HepG2 (cell line): Measurements from ENCODE around the gene CHST11. TPM values are rescaled to one million over a fixed set of nuclear protein-coding genes. Genes with fewer than 3 reads are reported as not detected.

Experiments used
- ATAC-seq: fragments of 200-7000 bp; cut with Tn5 transposase; 3 replicates; pipeline ENCODE4 v1.9.1; 2020; ENCODE audit warnings: mild to moderate bottlenecking, moderate library complexity
- BruUV-seq: library from RNA; stranded (reverse); fragments of 400-500 nt; replicated peaks from 2 replicates; lab custom pipeline; 2021; lab: Mats Ljungman, UMichigan
- CTCF ChIA-PET: fragments of 300-600 bp; formaldehyde crosslinking; extraction: SDS; loops from one replicate; lab custom pipeline; 2021; ENCODE audit warnings: low total read pairs, inconsistent platforms, low intra/inter-chr PET ratio; lab: Yijun Ruan, JAX
- POLR2A ChIA-PET: fragments of 350-600 bp; sonication (Branson Sonifier 250); formaldehyde crosslinking; loops from one replicate; lab custom pipeline; 2020; ENCODE audit warnings: antibody characterized with exemption, inconsistent platforms; lab: Yijun Ruan, JAX
- DNase-seq: peaks from one replicate; pipeline ENCODE4 v3.0.0-alpha.2; 2015; ENCODE audit warnings: low spot score
- FAIRE-seq: peaks from 3 replicates; lab custom pipeline; 2011; peaks lifted over from hg19 to GRCh38; lab: Jason Lieb, UNC
- H2AFZ ChIP-seq: one replicate; pipeline ENCODE4 v1.6.1; 2011; ENCODE audit warnings: low read length, inconsistent platforms
- H3K27ac ChIP-seq: fragments of 300-600 bp; 3 replicates; pipeline ENCODE4 v1.8.0; 2011; ENCODE audit warnings: mixed run types, mild to moderate bottlenecking, mixed read lengths, low read length, inconsistent platforms; ENCODE audit not compliant: insufficient read depth; ENCODE audit errors: extremely low read length
- H3K27me3 ChIP-seq, 2 experiments: fragments of 200-600 bp in 1 of 2; 2 replicates in 1 of 2; 3 replicates in 1 of 2; pipeline versions ENCODE4 v1.6.0 to v1.8.0; 2011; ENCODE audit warnings: low read length in 2 of 2, mild to moderate bottlenecking in 2 of 2, moderate library complexity in 2 of 2, inconsistent platforms in 1 of 2; ENCODE audit not compliant: insufficient read depth in 2 of 2, control insufficient read depth in 1 of 2
- H3K36me3 ChIP-seq, 2 experiments: fragments of 200-600 bp in 1 of 2; replicated peaks in 1 of 2; 2 replicates in 1 of 2; 3 replicates in 1 of 2; pipeline versions ENCODE4 v1.5.1 to v1.8.0; 2011; ENCODE audit warnings: low read length in 2 of 2, inconsistent platforms in 1 of 2; ENCODE audit not compliant: insufficient read depth in 2 of 2, control insufficient read depth in 1 of 2
- H3K4me1 ChIP-seq: 2 replicates; pipeline ENCODE4 v1.5.1; 2012; ENCODE audit warnings: low read length, inconsistent platforms; ENCODE audit not compliant: insufficient read depth
- H3K4me2 ChIP-seq: 2 replicates; pipeline ENCODE4 v1.6.0; 2011; ENCODE audit warnings: low read depth, low read length, inconsistent platforms
- H3K4me3 ChIP-seq, 3 experiments: fragments of 200-600 bp in 1 of 3; sonication (generic), shearing (Covaris generic) in 1 of 3; replicated peaks in 1 of 3; 2 replicates each; pipeline ENCODE4 v1.5.1; 2011 to 2016; ENCODE audit warnings: low read length in 3 of 3, inconsistent platforms in 2 of 3, low read depth in 2 of 3, mild to moderate bottlenecking in 2 of 3, control low read depth in 1 of 3, mixed read lengths in 1 of 3; ENCODE audit not compliant: insufficient read depth in 1 of 3
- H3K79me2 ChIP-seq: one replicate; pipeline ENCODE4 v1.6.1; 2011; ENCODE audit warnings: low read length, inconsistent platforms; ENCODE audit not compliant: insufficient read depth
- H3K9ac ChIP-seq: 2 replicates; pipeline ENCODE4 v1.6.0; 2011; ENCODE audit warnings: mild to moderate bottlenecking, low read depth, low read length, inconsistent platforms; ENCODE audit not compliant: insufficient read depth
- H3K9me3 ChIP-seq: 2 replicates; pipeline ENCODE4 v1.5.1; 2012; ENCODE audit warnings: mild to moderate bottlenecking, low read length
- H4K20me1 ChIP-seq: 2 replicates; pipeline ENCODE4 v1.6.0; 2011; ENCODE audit warnings: inconsistent platforms, mild to moderate bottlenecking, low read length, moderate library complexity; ENCODE audit not compliant: insufficient read depth
- GABPB1 ChIP-seq: IDR thresholded peaks from 2 replicates; pipeline ENCODE4 v1.6.1; 2016; ENCODE audit warnings: mild to moderate bottlenecking, missing genetic modification reagents, moderate library complexity, missing compliant biosample characterization
- IRF2 ChIP-seq: IDR thresholded peaks from 2 replicates; pipeline ENCODE4 v1.6.1; 2018; ENCODE audit warnings: missing genetic modification reagents, missing compliant biosample characterization
- MAF1 ChIP-seq: sonication (generic); formaldehyde crosslinking; IDR thresholded peaks from 2 replicates; pipeline ENCODE4 v1.5.0; 2020; ENCODE audit warnings: missing genetic modification reagents, borderline replicate concordance
- RFX3 ChIP-seq: IDR thresholded peaks from 2 replicates; pipeline ENCODE4 v1.6.1; 2016; ENCODE audit warnings: missing biosample characterization, missing genetic modification reagents
- SP4 ChIP-seq: sonication (generic); formaldehyde crosslinking; IDR thresholded peaks from 2 replicates; pipeline ENCODE4 v1.8.1; 2023; ENCODE audit warnings: mild to moderate bottlenecking, missing genetic modification reagents
- XBP1 ChIP-seq: sonication (generic); formaldehyde crosslinking; IDR thresholded peaks from 2 replicates; pipeline ENCODE4 v1.5.0; 2020; ENCODE audit warnings: missing genetic modification reagents
- ZBTB3 ChIP-seq: sonication (generic); formaldehyde crosslinking; IDR thresholded peaks from 2 replicates; pipeline ENCODE4 v1.4.0; 2020; ENCODE audit warnings: low read depth, mild to moderate bottlenecking, moderate library complexity, missing genetic modification reagents, borderline replicate concordance
- ZFP82 ChIP-seq: sonication (generic); formaldehyde crosslinking; IDR thresholded peaks from 2 replicates; pipeline ENCODE4 v1.5.1; 2020; ENCODE audit warnings: mild to moderate bottlenecking, missing genetic modification reagents, borderline replicate concordance
- ZNF207 ChIP-seq: fragments of 450-650 bp; IDR thresholded peaks from 2 replicates; pipeline ENCODE4 v1.6.1; 2016; ENCODE audit warnings: antibody characterized with exemption, borderline replicate concordance
- ZNF550 ChIP-seq: sonication (generic); formaldehyde crosslinking; IDR thresholded peaks from 2 replicates; pipeline ENCODE4 v1.4.0; 2020; ENCODE audit warnings: mild to moderate bottlenecking, missing genetic modification reagents, borderline replicate concordance
- ZNF773 ChIP-seq: sonication (generic); formaldehyde crosslinking; IDR thresholded peaks from 2 replicates; pipeline ENCODE4 v1.4.0; 2020; ENCODE audit warnings: missing genetic modification reagents, borderline replicate concordance
- WGBS: methylation state at CpG from one replicate; pipeline ENCODE4 v1.1.6; 2017; ENCODE audit warnings: low lambda C conversion rate; 5-methylcytosine and 5-hydroxymethylcytosine counted together
- in situ Hi-C: cut with HindIII; loops from 2 replicates; pipeline ENCODE4 v1.10.0; 2017; ENCODE audit warnings: low pct_unique_long_range_greater_than_20kb; ENCODE audit not compliant: extremely low pct_ligation_motif_present
- intact Hi-C: fragments of 100-400 bp; cut with micrococcal nuclease; formaldehyde crosslinking; loops from one replicate; pipeline ENCODE4 v1.10.0; 2022; ENCODE audit not compliant: unreplicated experiment
- polyA plus RNA-seq, 8 experiments: library from polyadenylated mRNA; depleted of rRNA in 3 of 8; stranded (reverse) in 7 of 8; unstranded in 1 of 8; fragments of >200 nt; fragmentation: Illumina TruSeq in 4 of 8; extraction: Trizol in 4 of 8; gene quantifications; 2 replicates each; pipeline versions ENCODE4 v1.2.1 to v1.2.3, GENCODE V29; 2011 to 2016; ENCODE audit warnings: low read depth in 4 of 8, missing spikeins in 1 of 8, mixed read lengths in 1 of 8; ENCODE audit not compliant: insufficient read depth in 1 of 8
- total RNA-seq, 5 experiments: library from RNA; depleted of rRNA; stranded (reverse); fragments of >200 nt; fragmentation: Illumina TruSeq; extraction: Trizol; gene quantifications; 2 replicates each; pipeline ENCODE4 v1.2.3, GENCODE V29; 2016; ENCODE audit warnings: low read depth in 1 of 5

CHST11 gene
- total and polyA plus RNA-seq, 2 of the 13 experiments (the other 11 are each of a cell fraction or from before 2014, with no cell fraction given) = 0.15 TPM; not detected in 1

DNA sequence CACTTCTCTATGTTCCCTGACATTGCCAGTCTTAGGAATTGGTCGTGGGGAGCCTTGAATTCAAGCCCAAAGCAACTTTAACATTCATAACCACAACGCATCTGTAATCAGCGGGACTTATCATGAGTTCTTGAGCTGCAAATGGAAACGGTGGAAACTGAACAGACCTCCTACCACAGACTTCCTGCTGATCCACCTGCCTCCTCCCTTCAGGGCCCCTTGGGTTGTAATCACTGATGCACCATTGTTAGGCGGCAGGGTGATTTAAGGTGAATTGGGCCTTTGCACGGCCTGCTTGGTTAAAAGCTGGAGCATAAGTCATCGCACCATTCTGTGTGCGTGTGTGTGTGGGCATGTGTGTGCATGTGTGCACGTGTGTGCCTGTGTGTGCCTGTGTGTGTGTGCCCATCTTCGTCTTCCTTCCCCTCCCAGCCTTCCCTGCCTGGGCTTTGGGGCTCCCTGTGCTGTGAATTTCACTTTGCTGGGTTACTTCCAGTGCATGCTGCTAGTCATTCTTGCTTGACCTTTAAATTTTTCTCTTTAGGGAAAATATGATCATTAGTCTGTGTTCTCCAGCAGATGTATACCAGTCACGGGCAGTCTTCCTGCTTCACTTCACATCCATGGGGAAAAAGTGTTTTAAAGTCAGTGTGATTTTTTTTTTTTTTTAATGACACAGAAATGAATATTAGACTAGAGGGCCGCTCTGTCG lies 29.1 kb downstream of the CHST11 start:
- 42% methylated on average over 9 of the region's 13 CpGs for WGBS
- no peak overlapping the region for H3K4me3 ChIP-seq
- no peaks in the 10 kb centered on the region for H3K36me3 ChIP-seq
- H3K9me3 ChIP-seq = no peaks in the 10 kb centered on the region
- ChIA-PET CTCF (no interaction called here), POLR2A (no interaction called here)
- no peaks in the 10 kb centered on the region for H4K20me1 ChIP-seq
- no peak overlapping the region for H2AFZ ChIP-seq
- in situ Hi-C loops = no loop called here
- H3K9ac ChIP-seq = no peak overlapping the region
- no TSS peak for BruUV-seq
- no peak for TF ChIP-seq ZBTB3 (CRISPR knock-in tag)
- no peak for TF ChIP-seq ZNF773 (CRISPR knock-in tag)
- TF ChIP-seq ZFP82 = no peak
- no peak for TF ChIP-seq SP4 (CRISPR knock-in tag)
- TF ChIP-seq ZNF207 = no peak
- no peak for TF ChIP-seq ZNF550 (CRISPR knock-in tag)
- TF ChIP-seq RFX3 (CRISPR knock-in tag) = no peak
- TF ChIP-seq IRF2 = no peak
- no peak for TF ChIP-seq GABPB1 (CRISPR knock-in tag)
- no peak for TF ChIP-seq MAF1 (CRISPR knock-in tag)
- no peak for TF ChIP-seq XBP1
- DNase-seq = no peak
- intact Hi-C loops = no loop called here
- no peaks in the 10 kb centered on the region for H3K79me2 ChIP-seq
- ATAC-seq = no peak
- peaks cover 3 to 25% of the 10 kb centered on the region in 2 experiments; a peak in 3 of 5 replicates for H3K27me3 ChIP-seq
- peaks cover 8% of the 10 kb centered on the region; the same call in 1 of the 2 replicates for H3K4me1 ChIP-seq
- no peak for FAIRE-seq
- no peak overlapping the region for H3K27ac ChIP-seq
- no peak overlapping the region for H3K4me2 ChIP-seq
